HG02623 (cell line): ENCODE results near the gene FOSB.
"Not testable (repeated sequence)": the region's sequence is repeated elsewhere in the genome, so short reads cannot be mapped to it uniquely, and the experiment has no call there.

ENCODE experiments used
- ATAC-seq: cut with Tn5 transposase; IDR thresholded peaks from one replicate; pipeline ENCODE4 v1.9.1; 2021; ENCODE audit warnings: moderate library complexity; ENCODE audit not compliant: unreplicated experiment

Gene FOSB

GRCh38 chr19:45467456-45468158, at the start of gene FOSB:
Gene FOSB, plus strand, starts transcription at chr19:45467996. Its CDS starts 591 bp downstream, at chr19:45468587.
- ATAC-seq: peak; percentile 45

DNA sequence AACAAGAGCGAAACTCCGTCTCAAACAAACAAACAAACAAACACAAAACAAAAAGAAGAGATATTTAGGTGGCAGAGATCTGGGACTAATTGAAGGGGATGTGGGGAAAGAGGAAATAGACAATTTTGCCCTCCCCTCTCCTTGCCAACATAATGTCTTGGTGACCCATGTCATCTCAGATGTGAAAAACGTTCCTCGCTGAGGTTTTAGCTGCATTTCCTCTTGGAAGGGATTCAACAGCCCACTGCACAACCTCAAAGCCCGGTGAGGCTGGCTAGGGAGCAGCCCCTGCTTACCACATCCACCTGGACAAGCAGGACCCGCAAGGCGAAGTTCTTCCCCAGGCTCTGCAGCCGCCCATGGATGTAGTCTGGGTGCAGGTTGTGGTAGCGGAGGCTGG, 49.0 kb upstream of the FOSB start:
- ATAC-seq: no peak

GRCh38 chr19:45419396-45419795, 48.4 kb upstream of the FOSB start:
- peak; percentile 63 for ATAC-seq

DNA sequence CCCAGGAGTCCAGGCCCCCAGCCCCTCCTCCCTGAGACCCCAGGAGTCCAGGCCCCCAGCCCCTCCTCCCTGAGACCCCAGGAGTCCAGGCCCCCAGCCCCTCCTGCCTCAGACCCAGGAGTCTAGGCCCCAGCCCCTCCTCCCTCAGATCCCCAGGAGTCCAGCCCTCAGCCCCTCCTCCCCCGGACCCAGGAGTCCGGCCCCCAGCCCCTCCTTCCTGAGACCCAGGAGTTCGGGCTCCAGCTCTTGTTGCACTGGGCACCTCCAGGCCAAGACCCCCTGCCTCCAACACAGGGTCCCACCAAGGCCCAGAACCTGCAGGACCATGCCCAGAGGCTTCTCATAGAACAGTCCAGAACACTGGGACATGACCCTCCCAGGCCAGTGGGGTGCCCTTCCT, 47.9 kb upstream of the FOSB start:
- ATAC-seq: no peak

GRCh38 chr19:45420356-45420755, 47.4 kb upstream of the FOSB start:
- no peak for ATAC-seq

DNA sequence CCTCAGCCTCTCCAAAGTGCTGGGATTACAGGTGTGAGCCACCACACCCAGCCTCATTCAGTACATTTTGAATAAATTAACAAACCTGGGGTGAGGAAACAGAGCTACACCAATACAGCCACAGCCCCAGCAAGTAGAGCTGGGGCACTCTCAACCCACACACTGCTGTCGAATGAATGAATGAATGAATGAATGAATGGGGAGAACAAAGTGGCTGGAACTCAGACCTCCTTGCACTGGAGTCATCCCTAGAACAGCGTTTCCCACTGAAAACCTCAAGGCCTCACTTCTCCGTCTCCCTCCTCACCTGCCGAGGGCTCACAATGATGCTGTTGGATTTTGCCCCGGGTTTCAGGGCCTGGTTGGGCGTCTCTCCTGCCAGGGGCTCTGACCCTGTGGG, 46.9 kb upstream of the FOSB start:
- ATAC-seq: no peak

DNA sequence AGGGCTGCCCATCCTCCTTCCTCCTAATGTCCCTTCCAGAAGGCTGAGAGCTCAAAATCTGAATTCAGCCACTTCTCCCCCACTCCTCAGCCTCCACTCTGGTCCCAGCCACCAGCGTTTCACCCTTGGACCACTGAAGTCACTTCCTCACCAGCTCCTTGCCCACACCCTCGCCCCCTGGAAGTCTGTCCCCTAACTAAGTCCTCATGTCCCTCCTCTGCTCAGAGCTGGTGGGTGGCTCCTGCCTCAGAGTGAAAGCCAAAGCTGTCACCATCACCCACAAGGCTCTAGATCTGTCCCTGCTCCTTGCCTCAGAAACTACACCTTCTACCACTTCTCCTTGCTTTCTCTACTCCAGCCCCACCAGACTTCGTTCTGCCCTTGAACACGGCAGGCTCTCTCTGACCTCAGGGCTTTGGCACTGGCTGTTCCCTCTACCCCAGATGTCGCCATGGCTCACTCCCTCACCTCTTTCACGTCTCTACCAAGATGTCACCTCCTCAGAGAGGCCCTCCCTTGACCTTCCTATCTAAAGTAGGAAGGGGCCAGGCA, 45.8 kb upstream of the FOSB start:
- no peak for ATAC-seq

DNA sequence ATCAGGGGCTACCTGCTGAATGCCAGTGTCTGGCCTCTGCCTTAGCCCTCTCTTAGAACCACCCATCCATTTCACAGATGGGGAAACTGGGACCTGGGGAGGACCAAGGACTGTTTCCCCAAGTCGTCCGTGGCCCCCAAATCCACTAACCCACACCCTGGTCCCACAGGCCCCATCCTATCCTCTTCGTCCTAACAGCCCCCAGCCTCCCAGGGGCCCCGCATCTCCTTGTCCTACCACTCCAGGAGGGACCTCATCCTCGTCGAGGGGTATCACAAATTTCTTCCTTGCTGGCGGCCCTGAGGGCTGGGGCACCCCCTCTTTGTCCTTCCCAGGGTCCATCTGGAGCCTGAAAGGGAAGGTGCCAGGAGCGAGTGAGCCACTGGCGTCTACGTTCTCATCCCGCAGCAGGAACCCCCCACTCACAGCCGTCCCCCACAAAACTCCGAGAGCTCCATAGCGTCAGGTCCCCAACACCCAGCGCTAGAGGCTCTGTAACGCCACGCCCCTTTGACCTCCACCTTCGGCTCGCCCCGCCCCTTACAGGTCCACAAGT, 44.7 kb upstream of the FOSB start:
- ATAC-seq: no peak

DNA sequence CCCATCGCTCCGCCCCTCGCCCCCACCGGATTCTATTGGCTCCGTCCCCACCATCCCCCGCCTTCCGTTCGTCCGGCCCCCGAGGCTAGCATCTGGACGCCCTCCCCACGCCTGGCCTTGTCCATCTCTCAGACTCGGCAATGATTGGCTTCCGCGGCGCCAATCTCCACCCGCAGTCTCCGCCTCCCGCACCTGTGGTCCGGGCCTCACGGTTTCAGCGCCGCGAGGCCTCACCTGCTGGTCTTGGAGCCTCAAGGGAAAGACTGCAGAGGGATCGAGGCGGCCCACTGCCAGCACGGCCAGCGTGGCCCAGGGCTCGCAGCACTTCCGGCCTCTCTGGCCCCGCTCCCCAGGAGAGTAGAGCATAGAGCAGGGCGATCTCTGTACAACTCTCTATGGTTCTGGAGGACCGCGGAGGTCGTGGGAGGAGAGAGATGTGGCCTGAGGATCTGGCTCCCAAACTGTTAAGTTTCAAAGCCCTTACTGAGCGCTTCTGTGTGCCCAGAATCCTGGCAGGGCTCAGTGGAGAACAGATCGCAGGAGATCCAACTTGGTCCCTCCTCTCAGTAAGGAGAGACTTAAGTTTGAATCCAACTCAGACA, 44.1 kb upstream of the FOSB start, which contains the start of gene ERCC1:
Gene ERCC1 (minus strand): TSS at position 329 of the 602 bp plus-strand sequence. CDS start 543 bp downstream, outside the sequence.
- peak; percentile 49 for ATAC-seq

DNA sequence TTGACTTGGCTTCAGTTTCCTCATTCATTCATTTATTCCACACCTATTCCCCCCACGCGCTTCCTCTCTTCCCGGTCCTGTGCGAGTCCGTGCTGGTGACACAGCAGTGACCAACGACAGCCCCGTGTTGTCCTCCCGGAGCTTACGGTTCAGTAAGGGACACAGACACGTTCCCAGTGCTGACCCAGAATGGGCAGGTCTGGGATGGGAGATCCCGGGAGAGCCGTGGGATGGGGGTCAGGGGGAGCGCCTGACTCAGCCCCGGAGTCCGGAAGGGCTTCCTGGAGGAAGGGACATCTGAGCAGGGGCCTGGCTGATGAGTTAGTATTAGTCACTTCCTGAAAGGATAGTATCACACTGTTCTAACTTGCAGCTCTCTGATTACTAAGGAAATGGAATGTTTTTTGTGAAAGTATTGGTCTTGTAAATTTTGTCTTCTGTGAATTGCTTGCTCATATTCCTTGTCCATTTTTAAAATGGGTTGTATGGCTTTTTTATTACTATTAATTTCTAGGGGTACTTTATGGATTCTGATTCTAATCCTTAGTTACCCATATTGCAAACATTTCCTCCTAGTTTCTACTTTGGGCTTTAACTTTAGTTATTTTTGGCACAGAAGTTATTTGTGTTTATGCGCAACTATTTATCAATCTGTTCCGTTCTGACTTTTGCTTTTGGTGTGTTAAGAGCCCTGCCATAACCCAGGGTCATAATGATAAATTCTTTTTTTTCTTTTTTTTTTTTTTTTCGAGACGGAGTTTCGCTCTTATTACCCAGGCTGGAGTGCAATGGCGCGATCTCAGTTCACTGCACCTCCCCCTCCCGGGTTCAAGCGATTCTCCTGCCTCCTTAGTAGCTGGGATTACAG, 43.4 kb upstream of the FOSB start:
- no peak for ATAC-seq

GRCh38 chr19:45428384-45429231, 39.2 kb upstream of the FOSB start:
- ATAC-seq: no peak

DNA sequence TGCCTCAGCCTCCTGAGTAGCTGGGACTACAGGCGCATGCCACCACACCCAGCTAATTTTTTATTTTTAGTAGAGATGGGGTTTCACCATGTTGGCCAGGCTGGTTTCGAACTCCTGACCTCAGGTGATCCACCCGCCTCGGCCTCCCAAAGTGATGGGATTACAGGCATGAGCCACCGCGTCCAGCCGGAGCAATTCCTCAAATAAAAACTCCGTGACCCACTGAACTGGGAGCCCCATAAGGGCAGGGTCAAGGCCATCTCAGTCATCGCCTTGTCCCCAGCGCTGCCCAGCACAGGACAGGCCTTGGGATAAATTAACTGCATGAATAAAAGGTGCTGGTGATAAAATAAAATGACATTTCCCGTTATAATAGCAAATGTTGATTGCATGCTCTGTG, 37.9 kb upstream of the FOSB start:
- ATAC-seq: not testable (repeated sequence)

DNA sequence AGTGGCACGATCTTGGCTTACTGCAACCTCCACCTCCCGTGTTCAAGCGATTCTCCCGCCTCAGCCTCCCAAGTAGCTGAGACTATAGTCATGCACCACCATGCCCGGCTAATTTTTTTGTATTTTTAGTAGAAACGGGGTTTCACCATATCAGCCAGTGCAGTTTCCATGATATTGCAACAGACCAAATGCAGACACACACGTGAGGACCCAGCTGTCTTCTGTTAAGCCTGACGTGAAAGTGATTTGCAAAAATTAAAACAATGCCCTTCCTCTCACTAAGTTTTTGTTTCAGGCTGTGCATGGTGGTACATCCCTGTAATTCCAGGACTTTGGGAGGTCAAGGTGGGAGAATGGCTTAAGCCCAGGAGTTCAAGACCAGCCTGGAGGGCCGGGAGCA, 36.8 kb upstream of the FOSB start:
- not testable (repeated sequence) for ATAC-seq

DNA sequence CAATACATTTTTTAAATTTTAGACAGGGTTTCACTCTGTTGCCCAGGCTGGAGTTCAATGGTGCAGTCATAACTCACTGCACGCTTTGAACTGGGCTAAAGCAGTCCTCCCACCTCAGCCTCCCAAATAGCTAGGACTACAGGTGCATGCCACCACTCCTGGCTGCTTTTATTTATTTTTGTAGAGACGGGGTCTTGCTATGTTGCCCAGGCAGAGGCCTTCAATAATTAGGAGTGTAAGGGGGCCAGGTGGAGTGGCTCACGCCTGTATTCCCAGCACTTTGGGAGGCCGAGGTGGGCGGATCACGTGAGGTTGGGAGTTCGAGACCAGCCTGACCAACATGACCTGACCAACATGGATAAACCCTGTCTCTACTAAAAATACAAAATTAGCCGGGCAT, 35.3 kb upstream of the FOSB start:
- not testable (repeated sequence) for ATAC-seq

- ATAC-seq: no peak
Measured at GRCh38 chr19:45437328-45437727, 30.5 kb upstream of the FOSB start.

- no peak for ATAC-seq
Measured at GRCh38 chr19:45439190-45439568, 28.6 kb upstream of the FOSB start.

- peak; percentile 49 for ATAC-seq
Measured at GRCh38 chr19:45439569-45440258, 28.1 kb upstream of the FOSB start.

DNA sequence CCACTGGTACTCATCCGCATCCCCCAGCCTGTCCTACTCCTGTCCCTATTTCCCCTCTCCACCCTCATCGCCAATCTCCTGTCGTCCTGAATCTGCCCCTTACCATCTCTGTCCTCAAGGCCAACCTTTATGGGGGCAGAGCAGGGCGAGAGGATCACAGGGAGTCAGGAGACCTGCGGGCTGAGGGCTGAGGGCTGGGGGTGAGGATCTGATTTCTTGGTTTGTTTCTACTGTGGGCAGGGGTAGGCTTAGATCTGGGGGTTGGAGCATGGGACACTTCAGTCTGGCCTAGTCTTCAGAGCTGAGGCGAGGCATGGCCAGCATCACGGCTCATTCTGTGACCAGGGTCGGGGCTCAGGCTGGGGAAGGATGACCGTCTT, 27.5 kb upstream of the FOSB start:
- no peak for ATAC-seq

DNA sequence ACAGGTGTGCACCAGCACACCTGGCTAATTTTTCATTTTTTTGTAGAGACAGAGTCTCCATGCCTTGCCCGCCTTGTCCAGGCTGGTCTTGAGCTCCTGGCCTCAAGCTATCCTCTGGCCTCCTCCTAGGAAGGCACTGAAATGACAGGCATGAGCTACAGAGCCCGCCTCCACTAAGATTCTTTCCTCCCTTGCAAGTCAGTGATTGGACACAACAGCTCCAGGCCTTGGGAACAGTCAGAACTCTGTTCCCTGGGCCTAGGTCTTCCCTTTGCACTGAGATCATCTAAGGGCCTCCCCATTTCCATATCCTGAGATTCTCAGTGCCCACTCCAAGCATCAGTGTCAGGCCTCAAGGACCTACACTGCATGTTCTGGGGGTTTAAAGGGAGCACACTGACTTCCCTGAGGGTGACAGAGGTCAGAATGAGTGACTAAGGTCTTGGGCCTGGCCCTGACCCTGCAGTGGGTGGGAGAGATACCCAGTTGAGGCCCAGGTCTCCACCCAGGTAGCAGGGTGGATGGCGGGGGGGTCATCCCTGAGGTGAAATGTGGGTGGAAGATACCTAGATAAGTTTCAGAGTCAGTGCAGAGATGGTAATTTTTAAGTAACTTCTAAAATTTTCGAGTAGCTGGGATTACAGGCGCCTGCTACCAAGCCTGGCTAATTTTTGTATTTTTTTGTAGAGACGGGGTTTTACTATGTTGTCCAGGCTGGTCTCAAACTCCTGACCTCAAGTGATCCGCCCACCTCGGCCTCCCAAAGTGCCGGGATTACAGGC, 26.7 kb upstream of the FOSB start:
- no peak for ATAC-seq
